ENCODE results near the gene RABGAP1L. TPM values are rescaled to one million over a fixed set of nuclear protein-coding genes. Genes with fewer than 3 reads are reported as not detected.

RABGAP1L gene
- total RNA-seq, 2 donors from 2014 or later, result 51.4 to 124 TPM

DNA sequence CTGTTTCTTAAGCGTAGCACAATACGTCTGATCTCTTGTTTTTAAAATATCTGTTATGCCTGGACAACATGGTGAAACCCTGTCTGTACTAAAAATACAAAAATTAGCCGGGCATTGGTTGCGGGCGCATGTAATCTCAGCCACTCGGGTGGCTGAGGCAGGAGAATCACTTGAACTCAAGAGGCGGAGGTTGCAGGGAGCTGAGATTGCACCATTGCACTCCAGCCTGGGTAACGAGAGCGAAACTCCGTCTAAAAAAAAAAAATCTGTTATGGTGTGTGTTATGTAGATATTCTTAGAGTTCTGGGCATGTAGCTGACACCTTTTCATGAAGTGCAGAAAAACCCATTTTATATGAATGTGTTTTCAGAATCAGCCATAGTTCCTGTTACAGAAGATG is 38.2 kb downstream of the RABGAP1L start:
- intact Hi-C loops (cut with DNase I), result no loop called here
- ATAC-seq, result no peak
- no peaks in the 10 kb centered on the region for H3K9me3 ChIP-seq

DNA sequence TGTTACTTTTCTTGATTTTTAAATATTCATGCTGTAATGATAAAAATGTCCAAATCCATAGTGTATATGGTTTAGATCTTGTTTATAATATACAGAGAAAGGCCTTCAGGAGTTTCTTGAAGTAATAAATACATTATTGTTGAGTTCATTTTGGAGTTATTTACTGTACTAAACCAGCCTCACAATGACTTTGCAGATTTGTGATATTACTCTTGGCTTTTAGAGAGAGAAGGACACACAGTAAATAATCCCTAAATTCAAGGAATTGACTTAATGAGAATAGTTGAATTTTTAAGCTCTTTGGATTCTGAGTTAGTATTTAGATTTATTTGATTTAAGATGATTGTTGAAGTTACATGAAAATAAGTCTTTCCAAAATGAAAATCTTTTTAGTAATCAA is 38.9 kb downstream of the RABGAP1L start:
- Histone ChIP-seq H3K4me3 (no peak overlapping the region), H3K9me3 (no peaks in the 10 kb centered on the region), H3K27me3 (no peaks in the 10 kb centered on the region), H3K36me3 (replicated peaks in 1 of 2; ENCODE audit: insufficient read depth in 1 of 2, low read depth in 2 of 2) (no peaks in the 10 kb centered on the region), H3K27ac (no peak overlapping the region), H3K4me1 (no peaks in the 10 kb centered on the region)
- intact Hi-C loops (cut with DNase I), result no loop called here
- no peak for DNase-seq
- no peak for ATAC-seq
- no peak for TF ChIP-seq POLR2A (IDR thresholded peaks at IDR 0.05)
- TF ChIP-seq, protein P1, sequence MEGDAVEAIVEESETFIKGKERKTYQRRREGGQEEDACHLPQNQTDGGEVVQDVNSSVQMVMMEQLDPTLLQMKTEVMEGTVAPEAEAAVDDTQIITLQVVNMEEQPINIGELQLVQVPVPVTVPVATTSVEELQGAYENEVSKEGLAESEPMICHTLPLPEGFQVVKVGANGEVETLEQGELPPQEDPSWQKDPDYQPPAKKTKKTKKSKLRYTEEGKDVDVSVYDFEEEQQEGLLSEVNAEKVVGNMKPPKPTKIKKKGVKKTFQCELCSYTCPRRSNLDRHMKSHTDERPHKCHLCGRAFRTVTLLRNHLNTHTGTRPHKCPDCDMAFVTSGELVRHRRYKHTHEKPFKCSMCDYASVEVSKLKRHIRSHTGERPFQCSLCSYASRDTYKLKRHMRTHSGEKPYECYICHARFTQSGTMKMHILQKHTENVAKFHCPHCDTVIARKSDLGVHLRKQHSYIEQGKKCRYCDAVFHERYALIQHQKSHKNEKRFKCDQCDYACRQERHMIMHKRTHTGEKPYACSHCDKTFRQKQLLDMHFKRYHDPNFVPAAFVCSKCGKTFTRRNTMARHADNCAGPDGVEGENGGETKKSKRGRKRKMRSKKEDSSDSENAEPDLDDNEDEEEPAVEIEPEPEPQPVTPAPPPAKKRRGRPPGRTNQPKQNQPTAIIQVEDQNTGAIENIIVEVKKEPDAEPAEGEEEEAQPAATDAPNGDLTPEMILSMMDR (IDR thresholded peaks at IDR 0.05), result no peak

More for the DNA sequence above, 38.2 kb downstream of the RABGAP1L start:
- 96 to 97% methylated on average over 10 of the region's 10 CpGs for WGBS, 2 donors
- H3K36me3 ChIP-seq (replicated peaks in 1 of 2; ENCODE audit: insufficient read depth in 1 of 2, low read depth in 2 of 2), result no peaks in the 10 kb centered on the region
- H3K4me1 ChIP-seq, result no peaks in the 10 kb centered on the region
- H3K4me3 ChIP-seq, result no peak overlapping the region
- no peak for TF ChIP-seq POLR2A (IDR thresholded peaks at IDR 0.05)
- TF ChIP-seq, protein P1 (IDR thresholded peaks at IDR 0.05), result no peak
- DNase-seq, result no peak
- no peaks in the 10 kb centered on the region for H3K27me3 ChIP-seq
- no peak overlapping the region for H3K27ac ChIP-seq

DNA sequence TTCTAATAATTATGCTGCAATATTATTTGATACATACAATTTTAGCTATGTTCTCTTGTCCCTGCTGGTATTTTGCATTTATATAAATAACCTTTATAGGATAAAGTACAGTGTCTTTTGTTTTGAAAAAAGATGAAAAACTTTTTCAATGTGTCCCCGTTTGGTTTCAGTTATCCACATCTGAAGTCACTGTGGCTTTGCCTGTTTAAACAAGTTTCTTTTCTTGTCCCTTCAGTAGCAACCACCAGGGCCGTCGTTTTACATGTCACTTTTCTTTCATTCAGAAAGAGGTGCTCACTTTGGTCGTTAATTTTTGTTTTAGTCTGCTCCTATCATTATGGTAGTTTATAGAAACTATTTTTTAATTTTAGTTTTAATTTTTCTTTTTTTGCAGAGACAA is 41.4 kb downstream of the RABGAP1L start:
- H3K9me3 ChIP-seq, result no peaks in the 10 kb centered on the region
- H3K36me3 ChIP-seq (replicated peaks in 1 of 2; ENCODE audit: insufficient read depth in 1 of 2, low read depth in 2 of 2), result no peaks in the 10 kb centered on the region
- no peak overlapping the region for H3K27ac ChIP-seq
- H3K4me1 ChIP-seq, result peaks cover 4% of the 10 kb centered on the region
- DNase-seq (no peak), ATAC-seq (no peak)
- no peaks in the 10 kb centered on the region for H3K27me3 ChIP-seq
- intact Hi-C loops (cut with DNase I), result no loop called here
- 77 to 87% methylated on average over 4 of the region's 4 CpGs for WGBS, 2 donors
- no peak overlapping the region for H3K4me3 ChIP-seq
- TF ChIP-seq POLR2A (IDR thresholded peaks at IDR 0.05), result no peak
- TF ChIP-seq, protein P1 (IDR thresholded peaks at IDR 0.05), result no peak

DNA sequence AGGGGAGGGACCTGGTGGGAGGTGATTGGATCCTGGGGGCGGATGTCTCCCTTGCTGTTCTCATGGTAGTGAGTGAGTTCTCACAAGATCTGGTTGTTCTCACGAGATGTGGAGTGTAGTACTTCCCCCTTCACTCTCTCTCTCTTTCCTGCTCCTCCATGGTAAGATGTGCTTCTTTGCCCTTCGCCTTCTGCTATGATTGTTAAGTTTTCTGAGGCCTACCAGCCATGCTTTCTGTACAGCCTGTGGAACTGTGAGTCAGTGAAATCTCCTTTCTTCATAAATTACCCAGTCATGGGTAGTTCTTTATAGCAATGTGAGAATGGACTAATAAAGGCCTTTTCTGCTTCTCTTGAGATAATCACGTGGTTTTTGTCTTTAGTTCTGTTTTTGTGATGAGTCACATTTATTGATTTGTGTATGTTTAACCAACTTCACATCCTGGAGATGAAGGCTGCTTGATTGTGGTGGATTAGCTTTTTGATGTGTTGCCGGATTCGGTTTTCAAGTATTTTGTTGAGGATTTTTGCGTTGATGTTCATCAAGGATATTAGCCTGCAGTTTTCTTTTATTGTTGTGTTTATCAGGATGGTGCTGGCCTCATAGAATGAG is 45.5 kb downstream of the RABGAP1L start:
- ATAC-seq, result no peak
- intact Hi-C loops (cut with DNase I), result no loop called here
- peaks cover 4% of the 10 kb centered on the region for H3K4me1 ChIP-seq
- H3K27ac ChIP-seq, result no peak overlapping the region
- 78 to 79% methylated on average over 7 of the region's 7 CpGs for WGBS, 2 donors
- H3K27me3 ChIP-seq, result no peaks in the 10 kb centered on the region
- H3K36me3 ChIP-seq (replicated peaks in 1 of 2; ENCODE audit: insufficient read depth in 1 of 2, low read depth in 2 of 2), result no peaks in the 10 kb centered on the region
- H3K9me3 ChIP-seq, result no peaks in the 10 kb centered on the region
- TF ChIP-seq, protein P1 (IDR thresholded peaks at IDR 0.05), result no peak
- TF ChIP-seq POLR2A (IDR thresholded peaks at IDR 0.05), result no peak
- DNase-seq, result no peak
- no peak overlapping the region for H3K4me3 ChIP-seq

DNA sequence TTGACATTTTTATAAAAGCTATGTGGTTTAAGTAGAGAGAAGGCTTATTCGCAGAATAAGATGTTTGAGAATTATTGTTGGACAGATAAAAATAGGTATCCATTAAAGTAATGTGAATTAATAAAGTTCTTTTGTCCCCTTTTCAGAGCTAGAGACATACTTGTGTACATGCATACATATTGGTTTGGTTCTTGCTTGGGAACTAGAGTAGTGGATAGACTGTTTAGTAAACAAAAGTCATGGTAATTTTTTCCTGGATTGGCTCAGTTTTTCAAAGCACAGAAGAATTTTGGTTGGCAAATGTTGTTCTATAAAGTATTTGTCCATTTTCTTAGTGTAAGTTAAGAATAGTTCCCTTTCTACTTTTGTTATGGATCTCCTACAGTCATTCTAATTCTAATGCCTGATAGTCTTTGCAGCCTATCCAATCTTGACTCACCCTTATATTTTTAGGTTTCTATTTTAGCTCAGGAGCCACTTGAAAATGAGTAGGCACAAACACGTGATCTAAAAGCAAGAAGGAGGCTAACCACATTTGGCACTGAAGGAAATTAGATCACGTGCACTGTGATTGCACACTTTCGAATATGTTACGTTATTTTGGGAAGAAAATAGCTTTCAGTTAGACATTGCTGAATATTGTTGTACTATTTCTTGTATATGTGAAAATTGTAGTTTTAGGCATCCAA is 47.0 kb downstream of the RABGAP1L start:
- intact Hi-C loops (cut with DNase I), result no loop called here
- WGBS, 2 donors, result 75 to 91% methylated on average over 5 of the region's 5 CpGs
- TF ChIP-seq, protein P1 (IDR thresholded peaks at IDR 0.05), result no peak
- no peaks in the 10 kb centered on the region for H3K9me3 ChIP-seq
- no peak overlapping the region for H3K4me3 ChIP-seq
- H3K4me1 ChIP-seq, result peaks cover 4% of the 10 kb centered on the region
- no peak overlapping the region for H3K27ac ChIP-seq
- H3K36me3 ChIP-seq (replicated peaks in 1 of 2; ENCODE audit: insufficient read depth in 1 of 2, low read depth in 2 of 2), result no peaks in the 10 kb centered on the region
- H3K27me3 ChIP-seq, result no peaks in the 10 kb centered on the region
- DNase-seq (no peak), ATAC-seq (no peak)

All from body of pancreas (tissue), 4 donors.